Central memory CD8-positive, alpha-beta T cell (primary cell): ENCODE results near the gene POLR3E.

Experiments used
- ATAC-seq: fragments of 150-1000 bp; cut with Tn5 transposase; replicated peaks from 2 replicates; pipeline ENCODE4 v1.10.0; 2022; ENCODE audit warnings: mild to moderate bottlenecking, moderate FRiP score, moderate number of reproducible peaks; ENCODE audit not compliant: poor library complexity, severe bottlenecking; ENCODE audit errors: extremely low read depth
- DNase-seq, 2 donors: peaks; one replicate each; pipeline ENCODE4 v3.0.0; 2021; ENCODE audit warnings: low spot score in 2 of 2
- H3K27ac Mint-ChIP-seq: one replicate; pipeline ENCODE4 v1.8.0; 2022; ENCODE audit warnings: low read depth, mild to moderate bottlenecking, moderate library complexity, mixed read lengths
- H3K27me3 Mint-ChIP-seq: one replicate; pipeline ENCODE4 v1.8.0; 2022; ENCODE audit warnings: mixed read lengths
- H3K36me3 Mint-ChIP-seq: one replicate; pipeline ENCODE4 v1.8.0; 2022; ENCODE audit warnings: mild to moderate bottlenecking, moderate library complexity, mixed read lengths; ENCODE audit not compliant: insufficient read depth
- H3K4me1 Mint-ChIP-seq: one replicate; pipeline ENCODE4 v1.8.0; 2022; ENCODE audit warnings: mixed read lengths
- H3K4me3 Mint-ChIP-seq: one replicate; pipeline ENCODE4 v1.8.0; 2022; ENCODE audit warnings: mild to moderate bottlenecking, moderate library complexity, mixed read lengths
- H3K9me3 Mint-ChIP-seq: one replicate; pipeline ENCODE4 v1.8.0; 2022; ENCODE audit warnings: mixed read lengths

Gene POLR3E

DNA sequence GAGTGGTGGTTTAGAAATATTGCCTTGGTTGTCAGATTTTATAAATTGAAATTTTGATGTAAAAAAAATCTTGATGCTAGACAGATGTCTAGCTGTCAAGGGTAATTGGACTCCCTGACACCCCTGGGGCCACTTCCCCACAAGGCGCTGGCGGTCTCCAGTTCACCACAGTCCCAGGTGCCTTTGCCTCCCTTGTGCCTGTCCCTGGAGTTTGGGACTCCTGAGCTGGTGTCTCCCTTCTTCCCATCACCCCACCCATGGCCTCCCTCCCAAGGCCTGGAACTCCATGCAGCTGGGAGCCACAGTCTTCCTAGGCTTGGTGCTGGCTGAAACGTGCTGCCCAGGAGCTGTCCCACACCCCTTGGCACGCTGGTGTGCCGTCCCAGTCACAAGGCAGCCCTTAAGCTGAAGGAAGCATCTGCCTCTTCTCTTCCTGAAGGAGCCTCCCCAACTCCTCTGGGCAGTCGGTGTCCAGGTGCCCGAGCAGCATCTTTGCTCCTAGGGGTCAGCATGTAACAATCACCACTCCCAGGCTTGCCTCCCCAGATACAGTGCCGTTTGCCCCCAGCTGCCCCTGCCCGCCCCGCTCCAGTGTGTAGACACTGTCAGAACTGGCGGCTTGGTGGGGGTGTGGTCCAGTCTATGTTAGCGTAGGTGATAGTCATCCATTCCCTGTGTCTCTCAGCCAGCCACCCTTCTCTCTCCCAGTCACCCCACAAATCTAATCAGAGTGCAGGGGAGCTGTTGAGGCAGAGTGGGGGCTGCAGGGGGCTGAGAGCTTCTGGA is 26.2 kb downstream of the POLR3E start:
- DNase-seq, result no peak
- H3K36me3 Mint-ChIP-seq, result peaks cover 47% of the 10 kb centered on the region
- H3K27ac Mint-ChIP-seq, result peak overlapping the region; percentile 81
- no peak overlapping the region for H3K4me3 Mint-ChIP-seq
- no peaks in the 10 kb centered on the region for H3K27me3 Mint-ChIP-seq
- H3K4me1 Mint-ChIP-seq, result peaks cover 11% of the 10 kb centered on the region
- no peaks in the 10 kb centered on the region for H3K9me3 Mint-ChIP-seq
- no peak for ATAC-seq

DNA sequence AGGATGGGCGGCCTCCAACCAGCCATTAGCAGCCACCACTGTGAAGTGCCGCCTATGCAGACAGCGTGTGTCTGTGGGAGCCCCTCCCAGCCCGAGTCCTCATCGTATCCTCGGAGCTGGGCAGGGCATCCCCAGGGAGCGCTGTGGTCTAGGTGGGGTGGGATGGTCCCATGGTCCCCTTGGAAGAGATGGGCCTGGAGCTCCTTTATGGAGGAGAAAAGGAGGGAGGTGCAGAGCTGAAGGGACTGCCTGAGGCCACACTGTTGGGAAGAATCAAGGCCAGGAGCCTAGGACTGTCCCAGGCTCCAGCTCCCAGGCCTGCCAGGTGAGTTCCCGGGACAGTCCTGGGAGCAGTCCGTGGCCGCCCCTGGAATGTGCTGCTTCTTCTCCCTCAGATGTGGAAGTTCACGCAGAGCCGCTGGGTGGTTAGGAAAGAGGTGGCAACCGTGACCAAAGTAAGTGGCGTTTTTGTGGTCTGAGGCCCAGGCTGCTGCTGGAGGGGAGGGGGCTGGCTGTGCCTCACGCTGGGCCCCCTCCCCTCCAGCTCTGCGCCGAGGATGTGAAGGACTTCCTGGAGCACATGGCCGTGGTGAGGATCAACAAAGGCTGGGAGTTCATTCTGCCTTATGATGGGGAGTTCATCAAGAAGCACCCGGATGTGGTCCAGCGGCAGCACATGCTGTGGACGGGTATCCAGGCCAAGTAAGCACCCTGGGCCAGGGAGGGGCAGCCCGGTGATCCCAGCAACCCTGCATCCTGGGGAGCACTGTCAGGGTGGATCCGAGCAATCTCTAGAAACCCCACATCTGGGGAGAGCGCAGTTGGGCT is 27.0 kb downstream of the POLR3E start:
- Mint-ChIP-seq H3K27ac (peak overlapping the region; percentile 81), H3K27me3 (no peaks in the 10 kb centered on the region), H3K4me1 (peaks cover 11% of the 10 kb centered on the region), H3K36me3 (peaks cover 46% of the 10 kb centered on the region), H3K4me3 (no peak overlapping the region), H3K9me3 (no peaks in the 10 kb centered on the region)
- no peak for DNase-seq
- ATAC-seq, result no peak

DNA sequence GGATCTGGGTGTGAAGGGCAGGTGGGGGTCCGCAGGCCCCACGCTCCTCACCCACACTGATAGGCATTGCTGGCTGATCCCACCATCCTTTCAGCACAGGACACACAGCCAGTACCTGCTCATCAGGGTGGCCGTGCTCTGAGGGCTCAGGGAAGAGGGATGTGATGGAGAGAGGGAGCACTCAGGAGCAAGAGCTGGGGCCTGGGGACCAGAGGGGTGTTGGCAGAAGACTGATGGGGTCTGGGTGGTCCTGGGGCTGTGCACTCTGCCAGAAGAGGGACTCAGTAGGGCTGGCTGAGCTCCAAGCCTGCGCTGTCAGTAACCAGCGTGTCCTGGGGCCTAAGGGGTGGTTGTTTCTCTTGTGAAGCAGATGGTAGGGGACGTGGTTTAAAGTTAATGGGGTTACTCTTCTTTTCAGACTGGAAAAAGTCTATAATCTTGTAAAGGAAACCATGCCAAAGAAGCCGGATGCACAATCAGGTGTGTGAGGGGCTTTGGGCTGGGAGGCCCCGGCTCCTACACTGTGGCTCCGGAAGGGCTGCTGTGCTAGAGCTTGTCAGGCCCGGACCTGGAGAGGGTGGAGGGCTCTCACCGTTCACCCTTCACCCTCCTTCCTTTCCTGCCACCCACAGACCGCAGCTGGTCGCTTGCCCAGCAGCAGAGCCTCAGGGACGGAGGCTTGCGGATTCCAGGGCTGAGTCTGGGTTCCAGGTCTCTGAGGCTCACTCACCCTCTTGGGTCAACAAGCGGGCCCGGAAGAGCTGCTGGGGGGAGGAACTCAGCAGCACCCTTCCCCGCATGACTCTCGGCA is 27.8 kb downstream of the POLR3E start:
- ATAC-seq (no peak), DNase-seq (no peak)
- Mint-ChIP-seq H3K4me3 (no peak overlapping the region), H3K27me3 (no peaks in the 10 kb centered on the region), H3K27ac (peak overlapping the region; percentile 79), H3K4me1 (peaks cover 11% of the 10 kb centered on the region), H3K9me3 (no peaks in the 10 kb centered on the region), H3K36me3 (peaks cover 42% of the 10 kb centered on the region)

DNA sequence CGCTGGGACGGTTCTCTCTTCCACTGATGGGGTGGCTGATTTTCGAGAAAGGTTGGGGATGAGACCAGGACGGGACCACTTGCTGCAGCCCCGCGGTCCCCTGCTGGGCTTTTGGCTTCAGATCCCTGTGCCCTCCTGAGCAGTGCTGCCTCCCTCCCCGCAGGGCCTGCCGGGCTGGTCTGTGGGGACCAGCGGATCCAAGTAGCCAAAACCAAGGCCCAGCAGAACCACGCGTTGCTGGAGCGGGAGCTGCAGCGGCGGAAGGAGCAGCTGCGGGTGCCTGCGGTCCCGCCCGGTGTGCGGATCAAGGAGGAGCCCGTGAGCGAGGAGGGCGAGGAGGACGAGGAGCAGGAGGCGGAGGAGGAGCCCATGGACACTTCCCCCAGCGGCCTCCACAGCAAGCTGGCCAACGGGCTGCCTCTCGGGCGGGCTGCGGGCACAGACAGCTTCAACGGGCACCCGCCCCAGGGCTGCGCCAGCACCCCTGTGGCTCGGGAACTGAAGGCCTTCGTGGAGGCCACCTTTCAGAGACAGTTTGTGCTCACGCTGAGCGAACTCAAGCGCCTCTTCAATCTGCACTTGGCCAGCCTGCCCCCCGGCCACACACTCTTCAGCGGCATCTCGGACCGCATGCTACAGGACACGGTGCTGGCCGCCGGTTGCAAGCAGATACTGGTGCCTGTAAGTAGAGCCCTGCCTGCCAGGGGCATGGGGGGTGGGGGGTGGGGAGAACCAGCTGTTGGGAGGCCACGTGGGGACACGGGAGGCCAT is 28.6 kb downstream of the POLR3E start:
- no peaks in the 10 kb centered on the region for H3K9me3 Mint-ChIP-seq
- no peaks in the 10 kb centered on the region for H3K27me3 Mint-ChIP-seq
- H3K27ac Mint-ChIP-seq, result no peak overlapping the region
- no peak overlapping the region for H3K4me3 Mint-ChIP-seq
- DNase-seq, result no peak
- ATAC-seq, result no peak
- peaks cover 46% of the 10 kb centered on the region for H3K36me3 Mint-ChIP-seq
- H3K4me1 Mint-ChIP-seq, result peaks cover 14% of the 10 kb centered on the region

DNA sequence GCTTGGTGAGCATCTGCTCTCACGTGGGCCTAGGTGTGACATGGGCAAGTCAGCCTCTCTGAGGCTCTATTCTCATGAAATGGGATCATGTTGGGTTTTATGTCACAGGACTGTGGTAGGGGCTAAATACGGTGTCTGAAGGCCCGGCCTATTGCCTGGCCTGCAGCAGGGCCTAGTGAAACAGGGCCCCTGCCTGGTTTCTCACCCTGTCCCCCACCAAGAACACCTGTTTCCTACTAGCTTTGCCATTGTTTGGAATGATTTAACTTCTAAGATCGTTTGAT is 29.1 kb downstream of the POLR3E start:
- Mint-ChIP-seq H3K27ac (no peak overlapping the region), H3K9me3 (no peaks in the 10 kb centered on the region), H3K27me3 (no peaks in the 10 kb centered on the region), H3K4me1 (peaks cover 9% of the 10 kb centered on the region), H3K36me3 (peaks cover 46% of the 10 kb centered on the region), H3K4me3 (no peak overlapping the region)
- DNase-seq (no peak), ATAC-seq (no peak)

DNA sequence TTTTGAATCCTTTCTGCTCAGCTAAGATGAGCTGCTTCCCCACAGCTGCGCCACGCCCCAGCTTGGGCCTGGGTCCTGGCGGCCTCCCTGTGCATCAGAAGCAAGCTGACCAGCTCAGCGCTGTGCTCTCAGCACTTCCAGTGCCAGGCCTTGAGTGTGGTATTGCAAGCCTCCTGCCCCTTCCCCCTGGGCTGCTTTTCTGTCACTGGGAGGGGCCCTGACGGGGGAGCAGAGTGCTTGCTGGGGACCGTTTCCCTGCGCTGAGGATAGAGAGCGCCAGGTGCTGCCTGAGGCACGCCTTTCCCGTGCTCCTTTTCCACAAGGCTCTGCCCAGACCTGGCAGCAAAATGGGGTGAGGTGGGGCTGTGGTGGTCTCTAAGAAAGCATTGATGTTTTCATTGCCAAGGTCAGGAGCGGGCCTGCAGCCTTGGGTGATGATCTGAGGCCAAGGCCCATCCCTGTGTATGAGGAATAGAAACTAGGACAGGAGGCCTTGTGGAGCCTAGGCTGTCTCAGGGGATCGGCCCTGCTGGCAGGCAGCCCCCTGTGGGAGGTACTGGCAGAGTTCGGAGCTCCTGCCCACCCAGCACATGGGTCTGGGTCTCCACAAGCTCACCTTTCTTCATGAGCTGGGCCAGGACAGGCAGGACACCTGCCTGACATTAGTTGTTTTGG is 29.7 kb downstream of the POLR3E start:
- DNase-seq, result no peak
- Mint-ChIP-seq H3K4me3 (no peak overlapping the region), H3K9me3 (no peaks in the 10 kb centered on the region), H3K36me3 (peaks cover 48% of the 10 kb centered on the region), H3K27me3 (no peaks in the 10 kb centered on the region), H3K27ac (no peak overlapping the region), H3K4me1 (peaks cover 11% of the 10 kb centered on the region)
- ATAC-seq, result no peak

DNA sequence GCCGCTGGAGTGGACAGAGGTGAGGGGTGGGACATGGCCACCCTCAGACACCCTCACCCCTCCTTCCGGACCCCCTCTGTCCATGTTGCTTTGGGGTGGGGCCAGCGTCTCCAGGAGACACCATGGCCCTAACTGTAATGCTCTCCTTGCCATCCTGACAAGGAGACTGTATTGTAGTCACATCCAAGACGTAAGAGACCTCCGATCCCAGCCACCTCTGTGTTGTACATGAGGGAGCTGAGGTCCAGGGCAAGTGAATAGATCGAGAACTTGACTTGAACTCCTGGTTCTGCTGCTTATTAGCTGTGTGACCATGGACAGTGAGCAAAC is 30.2 kb downstream of the POLR3E start:
- Mint-ChIP-seq H3K9me3 (no peaks in the 10 kb centered on the region), H3K36me3 (peaks cover 52% of the 10 kb centered on the region), H3K27ac (no peak overlapping the region), H3K27me3 (no peaks in the 10 kb centered on the region), H3K4me3 (no peak overlapping the region), H3K4me1 (peaks cover 11% of the 10 kb centered on the region)
- no peak for ATAC-seq
- DNase-seq, result no peak

DNA sequence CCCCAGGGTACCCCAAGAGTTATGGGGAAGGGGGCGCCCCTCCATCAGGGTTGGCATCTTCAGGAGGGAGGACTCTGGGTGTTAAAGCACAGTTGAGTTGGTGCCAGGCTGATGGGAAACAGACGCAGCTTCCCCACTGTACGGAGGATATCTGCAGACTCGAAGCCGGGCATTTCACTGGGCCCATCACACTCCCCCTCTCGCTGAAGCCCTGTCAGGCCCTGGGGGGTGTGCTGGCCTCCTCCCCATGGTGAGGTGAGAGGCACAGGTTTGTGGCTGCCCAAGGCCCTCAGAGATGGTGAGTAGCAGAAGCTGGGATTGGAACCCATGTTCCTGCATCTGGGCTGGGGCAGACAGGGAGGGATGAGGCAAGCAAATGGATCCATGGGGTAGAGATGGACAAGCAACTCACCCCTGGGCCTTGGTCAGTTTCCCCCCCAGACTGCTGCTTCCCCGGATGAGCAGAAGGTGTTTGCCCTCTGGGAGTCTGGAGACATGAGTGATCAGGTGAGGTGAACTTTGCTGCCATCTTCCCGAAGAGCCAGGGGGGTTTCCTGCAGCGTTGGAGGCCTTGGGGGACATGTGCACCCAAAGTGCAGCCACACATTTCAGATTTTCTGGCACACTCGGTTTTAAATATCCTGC is 31.0 kb downstream of the POLR3E start:
- H3K27ac Mint-ChIP-seq, result no peak overlapping the region
- H3K4me1 Mint-ChIP-seq, result peaks cover 11% of the 10 kb centered on the region
- H3K27me3 Mint-ChIP-seq, result no peaks in the 10 kb centered on the region
- no peak for ATAC-seq
- DNase-seq, result no peak
- no peak overlapping the region for H3K4me3 Mint-ChIP-seq
- H3K9me3 Mint-ChIP-seq, result no peaks in the 10 kb centered on the region
- H3K36me3 Mint-ChIP-seq, result peaks cover 52% of the 10 kb centered on the region

DNA sequence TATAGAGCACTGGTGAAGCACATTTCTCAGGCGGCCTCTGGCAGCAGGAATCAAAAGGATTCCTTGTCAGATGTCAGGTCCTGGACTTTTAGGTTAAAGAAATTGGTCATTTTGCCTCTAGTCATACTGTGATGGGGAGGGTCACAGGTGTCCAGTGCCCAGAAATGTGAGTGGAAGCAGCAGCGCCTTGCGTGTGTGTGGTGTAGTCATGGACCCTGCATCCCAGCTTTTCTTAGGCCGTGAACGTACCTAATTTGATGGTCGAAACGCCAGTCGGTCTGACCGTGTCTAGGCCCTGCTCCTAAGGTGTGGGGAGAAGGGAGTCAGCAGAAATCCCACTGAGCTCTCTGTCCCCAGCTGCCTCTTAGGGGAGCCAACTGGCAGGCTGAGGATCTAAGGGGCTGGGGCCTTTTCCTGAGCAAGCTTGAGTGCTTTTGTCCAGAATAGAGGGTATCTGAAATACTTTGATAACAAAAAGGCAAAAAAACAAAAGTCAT is 32.0 kb downstream of the POLR3E start:
- no peak overlapping the region for H3K4me3 Mint-ChIP-seq
- H3K27me3 Mint-ChIP-seq, result no peaks in the 10 kb centered on the region
- peaks cover 52% of the 10 kb centered on the region for H3K36me3 Mint-ChIP-seq
- peaks cover 14% of the 10 kb centered on the region for H3K4me1 Mint-ChIP-seq
- H3K27ac Mint-ChIP-seq, result no peak overlapping the region
- no peaks in the 10 kb centered on the region for H3K9me3 Mint-ChIP-seq
- ATAC-seq, result no peak
- no peak for DNase-seq

DNA sequence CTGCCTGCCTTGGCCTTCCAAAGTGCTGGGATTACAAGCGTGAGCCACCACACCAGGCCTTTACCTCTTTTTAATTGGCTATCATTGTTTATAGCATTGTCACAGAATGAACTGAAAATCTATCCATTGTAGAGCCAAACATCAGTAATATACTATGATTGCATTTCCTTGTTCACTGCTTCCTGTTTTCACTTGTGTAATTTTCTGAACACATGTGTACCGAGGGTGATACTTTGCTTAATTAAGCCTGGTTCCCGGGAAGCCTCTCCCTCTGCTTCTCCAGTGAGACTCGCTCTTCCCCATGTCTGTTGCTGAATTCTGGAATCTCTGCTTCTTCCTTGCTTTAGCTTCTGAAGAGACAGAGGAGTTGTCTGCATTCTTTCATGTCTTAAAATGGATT is 33.1 kb downstream of the POLR3E start:
- Mint-ChIP-seq H3K27me3 (no peaks in the 10 kb centered on the region), H3K27ac (no peak overlapping the region), H3K4me3 (no peak overlapping the region), H3K4me1 (peaks cover 17% of the 10 kb centered on the region), H3K36me3 (peaks cover 55% of the 10 kb centered on the region), H3K9me3 (no peaks in the 10 kb centered on the region)
- DNase-seq (no peak), ATAC-seq (no peak)

DNA sequence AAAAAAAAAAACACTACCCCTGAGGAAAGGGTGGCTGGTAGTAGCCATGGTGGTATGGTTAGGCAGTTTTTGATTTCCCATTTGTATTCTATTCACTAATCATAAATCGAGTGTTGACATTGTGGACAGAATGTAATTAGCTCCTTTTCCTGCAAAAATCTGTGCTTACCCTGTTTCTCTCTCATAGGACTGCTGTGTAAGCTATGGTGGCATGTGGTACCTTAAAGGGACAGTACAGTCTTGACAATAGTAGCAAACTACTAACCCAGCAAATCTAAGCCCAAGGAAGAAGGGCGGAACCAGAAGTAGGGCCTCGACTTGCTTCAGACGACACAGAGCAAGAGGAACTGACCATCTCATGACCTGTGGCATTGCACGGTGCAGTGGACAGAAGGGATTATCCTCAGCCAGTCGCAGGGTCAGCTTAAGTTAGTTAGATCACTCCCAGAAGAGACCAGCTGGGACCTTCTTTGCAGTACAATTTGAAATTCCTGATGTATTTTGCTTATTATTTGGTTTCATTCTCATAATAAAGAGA is 36.3 kb downstream of the POLR3E start:
- H3K4me1 Mint-ChIP-seq, result peaks cover 25% of the 10 kb centered on the region
- H3K27ac Mint-ChIP-seq, result no peak overlapping the region
- H3K36me3 Mint-ChIP-seq, result peaks cover 59% of the 10 kb centered on the region
- no peak for DNase-seq
- peaks cover 20% of the 10 kb centered on the region for H3K9me3 Mint-ChIP-seq
- ATAC-seq, result no peak
- no peaks in the 10 kb centered on the region for H3K27me3 Mint-ChIP-seq
- no peak overlapping the region for H3K4me3 Mint-ChIP-seq
